GM12878 (cell line): ENCODE results near the gene TRERF1. TPM values are rescaled to one million over a fixed set of nuclear protein-coding genes. Genes with fewer than 3 reads are reported as not detected.

ENCODE experiments used
- ATAC-seq: fragments of 200-7000 bp; cut with Tn5 transposase; 3 replicates; pipeline ENCODE4 v1.9.1; 2020; ENCODE audit warnings: mild to moderate bottlenecking, moderate library complexity
- BruUV-seq: library from RNA; stranded (reverse); fragments of 400-500 nt; replicated peaks from 2 replicates; lab custom pipeline; 2021; lab: Mats Ljungman, UMichigan
- CTCF ChIA-PET: fragments of 300-600 bp; sonication (Branson Sonifier 250); formaldehyde crosslinking; extraction: SDS; loops from one replicate; lab custom pipeline; 2021; ENCODE audit warnings: inconsistent platforms; lab: Yijun Ruan, JAX
- POLR2A ChIA-PET: fragments of 350-600 bp; formaldehyde crosslinking; extraction: SDS; loops from one replicate; lab custom pipeline; 2021; ENCODE audit warnings: inconsistent platforms; lab: Charles Lee
- RAD21 ChIA-PET: fragments of 300-600 bp; sonication (Branson Sonifier 250); formaldehyde crosslinking; loops from one replicate; lab custom pipeline; 2023; ENCODE audit warnings: antibody characterized with exemption; ENCODE audit not compliant: unreplicated experiment; lab: Charles Lee
- SMC1A ChIA-PET: fragments of 300-600 bp; sonication (Branson Sonifier 250); formaldehyde crosslinking; loops from one replicate; lab custom pipeline; 2023; ENCODE audit not compliant: unreplicated experiment, uncharacterized antibody; lab: Charles Lee
- DNase-seq: peaks from one replicate; pipeline ENCODE4 v3.0.0-alpha.2; 2011; ENCODE audit warnings: low read depth, low spot score
- FAIRE-seq: peaks from 3 replicates; lab custom pipeline; 2011; peaks lifted over from hg19 to GRCh38; lab: Jason Lieb, UNC
- H2AFZ ChIP-seq: 2 replicates; pipeline ENCODE4 v1.6.0; 2011; ENCODE audit warnings: low read depth, low read length, control low read depth; ENCODE audit not compliant: control insufficient read depth
- H3K27ac ChIP-seq: 2 replicates; pipeline ENCODE4 v1.5.1; 2011; ENCODE audit warnings: control low read depth; ENCODE audit not compliant: control insufficient read depth, insufficient read depth
- H3K27me3 ChIP-seq, 2 experiments: replicated peaks in 1 of 2; 2 replicates each; pipeline versions ENCODE4 v1.6.0 to v1.6.1; 2011; ENCODE audit warnings: low read length in 1 of 2; ENCODE audit not compliant: control insufficient read depth in 2 of 2, insufficient read depth in 2 of 2
- H3K36me3 ChIP-seq, 2 experiments: 2 replicates each; pipeline ENCODE4 v1.5.1; 2011; ENCODE audit warnings: low read length in 1 of 2; ENCODE audit not compliant: control insufficient read depth in 2 of 2, insufficient read depth in 2 of 2
- H3K4me1 ChIP-seq: 2 replicates; pipeline ENCODE4 v1.6.1; 2011; ENCODE audit warnings: mild to moderate bottlenecking, low read length, moderate library complexity, mixed read lengths; ENCODE audit not compliant: control insufficient read depth, insufficient read depth
- H3K4me2 ChIP-seq: 2 replicates; pipeline ENCODE4 v1.6.0; 2011; ENCODE audit warnings: control low read depth; ENCODE audit not compliant: control insufficient read depth, insufficient read depth
- H3K4me3 ChIP-seq: fragments of 200-600 bp; sonication (generic); 2 replicates; pipeline ENCODE4 v1.5.1; 2016
- H3K79me2 ChIP-seq: 2 replicates; pipeline ENCODE4 v1.6.0; 2011; ENCODE audit warnings: low read length; ENCODE audit not compliant: control insufficient read depth, insufficient read depth
- H3K9ac ChIP-seq: 2 replicates; pipeline ENCODE4 v1.8.0; 2011; ENCODE audit warnings: low read length, control low read depth, mixed read lengths; ENCODE audit not compliant: control insufficient read depth, insufficient read depth
- H3K9me3 ChIP-seq: replicated peaks from 3 replicates; pipeline ENCODE4 v1.5.1; 2011; ENCODE audit warnings: mild to moderate bottlenecking, low read length; ENCODE audit not compliant: control insufficient read depth, insufficient read depth
- H4K20me1 ChIP-seq: 2 replicates; pipeline ENCODE4 v1.6.0; 2011; ENCODE audit not compliant: control insufficient read depth, insufficient read depth
- ATF2 ChIP-seq: IDR thresholded peaks from 2 replicates; pipeline ENCODE4 v1.6.1; 2012; ENCODE audit warnings: low read length, inconsistent platforms
- BHLHE40 ChIP-seq, 2 experiments: fragments of 450-650 bp in 1 of 2; IDR thresholded peaks; 2 replicates each; pipeline ENCODE4 v1.6.1; 2011 to 2017; ENCODE audit warnings: low read depth in 2 of 2, borderline replicate concordance in 1 of 2, improper control_type of control experiment in 1 of 2, low read length in 1 of 2, mild to moderate bottlenecking in 1 of 2
- CBFB ChIP-seq: IDR thresholded peaks from 2 replicates; pipeline ENCODE4 v1.6.1; 2016; ENCODE audit warnings: antibody characterized with exemption, low read depth
- CHD4 ChIP-seq: fragments of 200-600 bp; sonication (generic); IDR thresholded peaks from 2 replicates; pipeline ENCODE4 v1.6.1; 2016; ENCODE audit warnings: mild to moderate bottlenecking
- E4F1 ChIP-seq: fragments of 450-650 bp; IDR thresholded peaks from 2 replicates; pipeline ENCODE4 v1.6.1; 2018; ENCODE audit warnings: borderline replicate concordance, mild to moderate bottlenecking; ENCODE audit not compliant: partially characterized antibody
- ELK1 ChIP-seq: IDR thresholded peaks from 2 replicates; pipeline ENCODE4 v1.6.1; 2012; ENCODE audit warnings: low read depth, low read length, improper control_type of control experiment
- IRF5 ChIP-seq: fragments of 450-650 bp; IDR thresholded peaks from 2 replicates; pipeline ENCODE4 v1.6.1; 2017; ENCODE audit warnings: borderline replicate concordance
- MEF2A ChIP-seq: IDR thresholded peaks from 2 replicates; pipeline ENCODE4 v1.6.1; 2011; ENCODE audit warnings: low read depth, mild to moderate bottlenecking, low read length, moderate library complexity; ENCODE audit not compliant: insufficient read depth
- NFIC ChIP-seq: IDR thresholded peaks from 2 replicates; pipeline ENCODE4 v1.6.1; 2012; ENCODE audit warnings: low read depth, mild to moderate bottlenecking, inconsistent platforms, low read length, moderate library complexity
- NFXL1 ChIP-seq: fragments of 450-650 bp; IDR thresholded peaks from 2 replicates; pipeline ENCODE4 v1.6.1; 2017; ENCODE audit warnings: antibody characterized with exemption, mild to moderate bottlenecking, borderline replicate concordance
- NR2C2 ChIP-seq: IDR thresholded peaks from 2 replicates; pipeline ENCODE4 v1.6.1; 2011; ENCODE audit warnings: borderline replicate concordance, low read depth; ENCODE audit not compliant: control insufficient read depth, insufficient read length
- YY1 ChIP-seq: IDR thresholded peaks from 2 replicates; pipeline ENCODE4 v1.6.1; 2011; ENCODE audit warnings: low read depth, mild to moderate bottlenecking, low read length
- ZBTB40 ChIP-seq: fragments of 450-650 bp; IDR thresholded peaks from 2 replicates; pipeline ENCODE4 v1.6.1; 2016; ENCODE audit warnings: mild to moderate bottlenecking, moderate library complexity, borderline replicate concordance
- WGBS: methylation state at CpG from one replicate; pipeline ENCODE4 v1.1.6; 2016; ENCODE audit warnings: low lambda C conversion rate; ENCODE audit not compliant: insufficient replicate concordance, insufficient coverage; ENCODE audit errors: missing lambda C conversion rate; 5-methylcytosine and 5-hydroxymethylcytosine counted together
- in situ Hi-C: fragments of 300-500 bp; cut with MboI; formaldehyde crosslinking; loops from 9 replicates; pipeline ENCODE4 v1.14.3; 2018; ENCODE audit warnings: mixed read lengths
- intact Hi-C: fragments of 100-400 bp; cut with micrococcal nuclease; formaldehyde crosslinking; loops from one replicate; pipeline ENCODE4 v1.14.2; 2022; ENCODE audit not compliant: unreplicated experiment
- polyA plus RNA-seq, 11 experiments: library from polyadenylated mRNA; depleted of rRNA in 4 of 11; unstranded in 6 of 11; stranded (reverse) in 5 of 11; fragments of >200 nt; fragmentation: Nextera tagmentation in 4 of 11; fragmentation: Illumina TruSeq in 1 of 11; extraction: Ambion mirVana in 4 of 11; extraction: Trizol in 1 of 11; gene quantifications; 1 replicate in 1 of 11; 2 replicates in 10 of 11; pipeline versions ENCODE4 v1.2.1 to v1.2.3, GENCODE V29; 2011 to 2016; ENCODE audit warnings: inconsistent platforms in 2 of 11, missing spikeins in 2 of 11, low read depth in 1 of 11
- total RNA-seq, 4 experiments: library from RNA; depleted of rRNA in 3 of 4; stranded (reverse); fragments of >200 nt in 3 of 4; fragmentation: Illumina TruSeq in 1 of 4; extraction: Trizol in 1 of 4; gene quantifications; 2 replicates each; pipeline versions ENCODE4 v1.2.1 to v1.2.3, GENCODE V29; 2013 to 2021

Gene TRERF1
- total and polyA plus RNA-seq, 10 of the 15 experiments (the other 5 are each of a cell fraction or from before 2014, with no cell fraction given), result 2.2 to 19.4 (median 7.2) TPM

- Histone ChIP-seq H3K4me3 (no peak overlapping the region), H3K4me1 (no peaks in the 10 kb centered on the region), H3K4me2 (no peak overlapping the region), H4K20me1 (no peaks in the 10 kb centered on the region), H2AFZ (no peak overlapping the region), H3K27ac (no peak overlapping the region), H3K9ac (no peak overlapping the region), H3K79me2 (no peaks in the 10 kb centered on the region), H3K36me3 (no peaks in the 10 kb centered on the region; a peak in 1 of 4 replicates), H3K27me3 (no peaks in the 10 kb centered on the region; a peak in 1 of 4 replicates), H3K9me3 (no peaks in the 10 kb centered on the region)
- in situ Hi-C loops (no loop called here), intact Hi-C loops (no loop called here)
- ChIA-PET CTCF (interaction anchor here (1.0 to 3.0 kb wide), 4 partner anchors 13 to 214 kb away, joined by 3 to 9 read pairs (median 4); no protein-coding TSS in a partner anchor), RAD21 (no interaction called here), SMC1A (interaction anchor here (0.6 to 1.2 kb wide), 3 partner anchors 24 to 214 kb away, joined by 3 to 5 read pairs (median 3); no protein-coding TSS in a partner anchor), POLR2A (no interaction called here)
- FAIRE-seq, result no peak
- no TSS peak for BruUV-seq
- no peak for ATAC-seq
- DNase-seq, result no peak
- 97% methylated on average over 6 of the region's 6 CpGs for WGBS
- TF ChIP-seq IRF5 (no peak), ZBTB40 (no peak), CBFB (no peak), YY1 (no peak), NFIC (no peak), E4F1 (no peak), BHLHE40 (IDR thresholded peaks at IDR 0.05; ENCODE audit: borderline replicate concordance in 1 of 2, low read depth in 2 of 2, low read length in 1 of 2) (no peak), NFXL1 (no peak), CHD4 (no peak), ATF2 (no peak), ELK1 (no peak), NR2C2 (no peak), MEF2A (no peak)
These were observed 118.1 kb downstream of the TRERF1 start for GRCh38 chr6:42333612-42334011.
